Myocyte (in vitro differentiated cells): Measurements from ENCODE around the gene ATP6V1B1. TPM values are rescaled to one million over a fixed set of nuclear protein-coding genes. Genes with fewer than 3 reads are reported as not detected.

Experiments
- DNase-seq: peaks from one replicate; pipeline ENCODE4 v3.0.0-alpha.2; 2012; ENCODE audit warnings: low read depth
- total RNA-seq: library from RNA; depleted of rRNA; stranded (reverse); fragments of >200 nt; gene quantifications from 2 replicates; pipeline ENCODE4 v1.2.3, GENCODE V29; 2014

The ATP6V1B1 gene
- total RNA-seq, 1 donor from 2014 or later, result 3.8 TPM

- DNase-seq, result peak; percentile 59
These were observed 29.1 kb downstream of the ATP6V1B1 start for GRCh38 chr2:70964596-70965386.

DNA sequence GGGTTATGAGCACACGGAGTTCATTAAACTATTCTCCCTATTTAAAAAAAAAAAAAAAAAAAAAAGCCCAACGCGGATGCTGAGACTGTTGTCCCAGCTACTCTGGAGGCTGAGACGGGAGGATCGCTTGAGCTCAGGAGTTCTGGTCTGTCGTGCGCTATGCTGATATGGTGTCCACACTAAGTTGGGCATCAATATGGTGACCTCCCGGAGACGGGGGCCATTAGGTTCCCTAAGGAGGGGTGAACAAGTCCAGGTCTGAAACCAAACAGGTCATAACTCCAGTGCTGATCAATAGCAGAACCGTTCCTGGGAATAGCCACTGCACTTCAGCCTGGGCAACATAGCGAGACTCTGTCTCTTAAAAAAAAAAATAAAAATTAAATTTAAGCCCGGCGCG is 29.8 kb downstream of the ATP6V1B1 start:
- no peak for DNase-seq

- DNase-seq, result no peak
These were observed 31.0 kb downstream of the ATP6V1B1 start for GRCh38 chr2:70966681-70967080.

- no peak for DNase-seq
These were observed 31.5 kb downstream of the ATP6V1B1 start for GRCh38 chr2:70967189-70967588.

DNA sequence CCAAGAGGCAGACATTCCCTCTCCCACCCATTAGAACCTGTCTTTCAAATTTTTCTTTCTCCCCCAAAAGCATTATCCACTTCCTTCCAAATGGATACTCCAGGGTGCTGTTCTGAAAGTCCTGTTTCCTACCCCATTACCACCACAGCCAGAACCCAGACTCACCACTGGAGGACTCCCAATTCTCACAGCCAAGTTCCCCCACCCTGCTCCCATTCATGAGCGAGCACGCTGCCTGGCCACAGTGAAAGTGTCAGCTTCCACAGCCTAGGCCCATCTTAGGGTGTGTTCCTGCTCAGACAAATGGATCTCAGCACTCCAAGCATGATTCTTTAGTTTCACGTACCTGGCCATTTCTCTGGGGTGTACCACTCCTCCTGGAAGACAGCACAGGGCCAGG is 38.9 kb downstream of the ATP6V1B1 start:
- DNase-seq, result no peak

GRCh38 chr2:70975237-70975636 is 39.5 kb downstream of the ATP6V1B1 start:
- no peak for DNase-seq

DNA sequence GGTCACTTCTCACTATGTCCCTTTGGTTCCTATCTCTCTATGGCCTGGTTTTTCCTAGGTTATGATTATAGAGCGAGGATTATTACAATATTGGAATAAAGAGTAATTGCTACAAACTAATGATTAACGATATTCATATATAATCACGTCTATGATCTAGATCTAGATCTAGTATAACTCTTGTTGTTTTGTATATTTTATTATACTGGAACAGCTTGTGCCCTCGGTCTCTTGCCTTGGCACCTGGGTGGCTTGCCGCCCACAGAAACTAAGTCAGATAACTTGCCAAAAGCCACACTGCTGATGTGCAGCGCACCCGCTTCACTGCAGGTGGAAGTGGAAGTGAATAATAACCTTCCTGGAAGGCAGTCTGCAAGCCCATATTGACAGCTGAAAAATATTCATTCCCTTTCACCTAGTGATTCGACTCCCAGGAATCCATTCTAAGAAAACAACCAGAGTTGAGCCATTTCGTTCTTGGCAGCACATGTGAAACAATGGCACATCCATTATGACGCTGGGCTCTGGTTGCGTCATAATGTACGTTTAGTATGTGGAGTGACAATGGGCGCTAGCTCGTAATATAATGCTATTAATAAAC is 42.0 kb downstream of the ATP6V1B1 start:
- peak; percentile 44 for DNase-seq

DNA sequence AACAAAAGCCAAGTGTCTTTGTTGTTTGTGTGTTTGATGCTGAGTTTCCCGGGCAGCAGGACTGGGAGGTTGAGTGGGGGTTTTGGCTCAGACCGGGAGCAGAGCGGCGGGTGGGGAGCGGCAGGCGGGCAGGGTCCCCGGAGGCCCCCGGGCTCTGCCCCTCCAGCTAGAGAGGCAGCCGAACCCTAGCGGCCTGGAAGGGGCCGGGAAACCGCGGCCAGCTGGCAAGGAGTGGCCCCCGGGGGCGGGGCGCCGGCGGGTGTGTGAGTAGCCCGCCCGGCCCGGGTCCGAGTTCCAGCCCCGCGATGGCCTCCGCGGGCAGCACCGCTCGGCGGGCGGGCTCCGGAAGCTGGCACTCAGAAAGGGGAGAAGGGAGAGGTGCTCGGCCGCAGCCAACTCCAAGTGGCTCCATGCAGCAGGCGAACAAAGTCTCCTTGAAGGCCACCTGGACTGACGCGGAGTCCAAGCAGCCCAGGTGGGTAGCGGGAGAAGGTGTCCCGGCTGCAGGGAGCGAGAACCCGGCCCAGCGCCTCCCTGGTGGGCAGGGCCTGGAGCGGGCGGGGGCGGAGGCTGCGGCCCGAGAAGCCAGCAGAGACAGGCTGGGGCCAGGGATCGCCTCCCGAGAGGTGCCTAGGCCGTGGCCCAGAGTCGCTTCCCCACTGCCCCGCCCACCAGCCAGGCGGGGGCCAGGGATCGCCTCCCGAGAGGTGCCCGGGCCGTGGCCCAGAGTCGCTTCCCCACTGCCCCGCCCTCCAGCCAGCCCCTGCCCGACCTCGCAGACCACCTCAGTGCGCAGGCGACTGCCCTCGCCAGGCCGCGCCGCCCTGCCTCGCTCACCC is 42.9 kb downstream of the ATP6V1B1 start, which contains the start of gene ANKRD53:
Gene ANKRD53 (plus strand): TSS at position 290 of the 839 bp plus-strand sequence. CDS start 16 bp downstream, at position 306.
- DNase-seq, result peak; percentile 37

DNA sequence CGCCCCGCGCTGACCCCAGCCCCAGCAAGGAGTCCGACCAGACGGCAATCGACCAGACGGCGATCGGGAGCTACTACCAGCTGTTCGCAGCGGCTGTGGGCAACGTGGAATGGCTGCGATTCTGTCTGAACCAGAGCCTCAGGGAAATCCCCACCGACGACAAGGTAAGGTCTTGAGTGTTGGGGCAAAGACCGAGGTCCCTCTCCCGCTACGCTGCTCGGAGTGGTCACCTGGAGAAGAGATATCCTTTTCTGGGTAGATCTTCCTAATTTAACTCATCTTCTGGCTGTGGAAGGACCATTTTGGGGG is 43.4 kb downstream of the ATP6V1B1 start:
- no peak for DNase-seq

DNA sequence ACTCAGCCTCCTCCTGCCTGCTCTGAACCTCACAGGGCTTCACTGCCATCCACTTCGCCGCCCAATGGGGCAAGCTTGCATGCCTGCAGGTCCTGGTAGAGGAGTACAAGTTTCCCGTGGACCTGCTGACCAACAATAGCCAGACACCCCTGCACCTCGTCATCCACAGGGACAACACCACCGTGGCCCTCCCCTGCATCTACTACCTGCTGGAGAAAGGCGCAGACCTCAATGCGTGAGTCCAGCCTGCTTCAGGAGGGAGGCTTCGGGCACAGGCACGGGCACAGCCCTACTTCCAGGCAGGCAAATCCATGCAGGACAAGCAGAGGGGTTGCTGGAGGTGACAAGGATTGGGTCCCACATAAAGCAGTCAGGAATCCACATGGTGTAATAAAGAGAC is 43.9 kb downstream of the ATP6V1B1 start:
- DNase-seq, result no peak

DNA sequence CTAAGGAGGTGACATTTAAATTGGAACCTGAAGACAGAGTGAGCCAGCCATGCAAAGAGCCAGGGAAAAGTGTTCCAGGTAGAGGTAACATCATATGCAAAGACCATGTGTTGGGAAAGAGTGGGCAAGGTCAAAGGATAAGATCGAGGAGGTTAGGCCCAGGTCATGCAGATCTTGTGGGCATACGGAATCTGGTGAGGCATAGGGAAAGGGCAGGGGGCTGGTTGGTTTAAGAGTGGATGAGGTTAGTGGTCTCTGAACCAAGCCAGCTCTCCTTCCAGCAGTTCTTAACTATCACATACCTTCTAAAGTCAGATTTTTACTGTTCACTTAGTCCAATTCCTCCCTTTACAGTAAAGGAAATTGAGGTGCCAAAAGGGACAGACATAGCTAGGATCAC is 45.7 kb downstream of the ATP6V1B1 start:
- DNase-seq, result no peak

GRCh38 chr2:70981866-70982810 is 46.4 kb downstream of the ATP6V1B1 start:
- no peak for DNase-seq

DNA sequence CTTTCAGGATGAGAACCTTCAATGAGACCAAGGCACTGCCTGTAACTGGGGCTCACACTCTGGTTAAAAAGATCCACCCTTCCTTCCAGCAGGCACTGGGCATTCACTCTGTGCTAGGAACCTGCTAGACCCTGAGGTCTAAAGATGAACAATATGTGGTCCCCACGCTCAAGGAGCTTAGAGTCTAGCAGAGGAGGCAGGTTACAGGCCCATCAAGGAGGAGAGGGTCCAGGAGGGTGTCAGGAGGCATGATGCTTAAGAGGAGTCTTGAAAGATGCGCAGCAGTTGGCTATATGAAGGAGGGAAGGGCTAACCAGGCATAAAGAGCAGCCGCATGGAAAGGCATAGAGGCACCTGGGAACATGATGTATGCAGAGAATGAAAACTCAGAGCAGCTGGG is 47.3 kb downstream of the ATP6V1B1 start:
- no peak for DNase-seq

GRCh38 chr2:70983506-70984227 is 48.0 kb downstream of the ATP6V1B1 start:
- DNase-seq, result no peak

DNA sequence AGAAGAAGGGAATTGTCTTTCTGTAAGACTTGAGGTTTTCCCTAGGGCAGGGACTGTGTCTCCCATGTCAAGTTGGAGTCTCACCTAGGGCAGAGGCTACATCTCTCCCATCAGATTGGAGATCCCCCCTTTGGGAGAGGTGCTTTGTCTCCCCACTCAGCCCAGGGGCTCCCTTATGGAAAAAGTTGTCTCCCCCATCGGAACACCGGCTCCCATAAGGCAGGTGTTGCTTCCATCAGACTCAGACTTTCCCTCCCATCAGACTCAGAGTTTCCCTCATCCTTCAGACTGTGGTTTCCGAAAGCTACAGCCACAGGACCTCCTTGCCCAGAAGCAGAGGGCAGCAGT is 48.5 kb downstream of the ATP6V1B1 start:
- no peak for DNase-seq

DNA sequence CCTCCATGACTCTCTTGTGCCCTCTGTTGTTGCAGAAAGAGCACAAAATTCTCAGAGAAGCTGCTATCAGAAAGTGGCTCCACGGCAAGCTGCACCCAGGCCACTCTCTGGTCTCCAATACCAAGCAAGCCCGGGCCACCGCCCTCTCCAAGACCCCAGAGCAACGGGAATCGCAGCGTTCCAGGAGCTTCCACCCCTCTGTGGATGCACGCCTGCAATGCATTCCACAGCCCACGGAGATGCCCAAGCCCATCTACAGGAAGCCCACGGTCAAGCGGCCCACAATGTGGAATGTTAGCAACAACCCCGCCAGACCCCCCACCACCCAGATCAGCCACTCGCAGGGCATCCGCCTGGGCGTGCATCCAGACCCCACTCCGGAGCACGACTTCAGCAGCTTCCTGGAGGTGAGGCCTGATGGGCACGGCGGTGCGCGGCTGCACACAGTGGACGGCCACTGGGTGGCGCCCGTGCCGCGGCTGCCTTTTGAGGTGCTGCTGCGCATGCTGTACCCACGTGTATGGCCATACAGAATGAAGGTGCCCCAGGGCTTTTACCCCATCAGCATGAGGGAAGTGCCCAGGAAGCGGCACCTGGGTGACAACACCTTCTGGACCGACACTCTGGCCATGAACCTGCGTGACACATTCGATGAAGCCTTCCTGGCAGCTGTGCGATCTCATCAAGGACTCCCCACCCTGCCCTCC is 49.0 kb downstream of the ATP6V1B1 start:
- DNase-seq, result no peak

GRCh38 chr2:70985283-70985688 is 49.6 kb downstream of the ATP6V1B1 start:
- no peak for DNase-seq

DNA sequence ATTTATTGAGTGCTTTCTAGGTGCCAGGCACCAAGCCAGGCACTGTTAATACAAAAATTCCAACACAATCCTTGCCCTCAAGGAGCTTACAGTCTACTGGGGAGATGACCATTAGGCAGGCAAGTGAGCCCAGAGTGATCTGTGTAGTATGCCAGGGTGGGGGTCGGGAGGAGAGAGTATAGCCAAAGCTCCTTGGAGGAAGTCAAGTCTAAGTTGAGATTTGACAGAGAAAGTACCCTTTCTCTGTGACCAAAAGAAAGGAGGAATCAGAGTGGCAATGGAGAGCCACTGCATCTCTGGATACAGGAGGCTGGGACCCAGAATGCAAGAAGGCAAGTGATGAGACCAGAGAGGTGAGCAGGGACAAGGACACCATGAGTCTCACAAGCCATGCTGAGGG is 50.3 kb downstream of the ATP6V1B1 start:
- DNase-seq, result no peak

- no peak for DNase-seq
These were observed 50.9 kb downstream of the ATP6V1B1 start for GRCh38 chr2:70986499-70987189.
